HepG2 (cell line): Measurements from ENCODE around the gene SPTB. TPM values are rescaled to one million over a fixed set of nuclear protein-coding genes. Genes with fewer than 3 reads are reported as not detected.

Source experiments
- ATAC-seq: fragments of 200-7000 bp; cut with Tn5 transposase; 3 replicates; pipeline ENCODE4 v1.9.1; 2020; ENCODE audit warnings: mild to moderate bottlenecking, moderate library complexity
- BruUV-seq: library from RNA; stranded (reverse); fragments of 400-500 nt; replicated peaks from 2 replicates; lab custom pipeline; 2021; lab: Mats Ljungman, UMichigan
- CTCF ChIA-PET: fragments of 300-600 bp; formaldehyde crosslinking; extraction: SDS; loops from one replicate; lab custom pipeline; 2021; ENCODE audit warnings: low total read pairs, inconsistent platforms, low intra/inter-chr PET ratio; lab: Yijun Ruan, JAX
- POLR2A ChIA-PET: fragments of 350-600 bp; sonication (Branson Sonifier 250); formaldehyde crosslinking; loops from one replicate; lab custom pipeline; 2020; ENCODE audit warnings: antibody characterized with exemption, inconsistent platforms; lab: Yijun Ruan, JAX
- DNase-seq: peaks from one replicate; pipeline ENCODE4 v3.0.0-alpha.2; 2015; ENCODE audit warnings: low spot score
- FAIRE-seq: peaks from 3 replicates; lab custom pipeline; 2011; peaks lifted over from hg19 to GRCh38; lab: Jason Lieb, UNC
- H2AFZ ChIP-seq: one replicate; pipeline ENCODE4 v1.6.1; 2011; ENCODE audit warnings: low read length, inconsistent platforms
- H3K27ac ChIP-seq: fragments of 300-600 bp; 3 replicates; pipeline ENCODE4 v1.8.0; 2011; ENCODE audit warnings: mixed run types, mild to moderate bottlenecking, mixed read lengths, low read length, inconsistent platforms; ENCODE audit not compliant: insufficient read depth; ENCODE audit errors: extremely low read length
- H3K27me3 ChIP-seq, 2 experiments: fragments of 200-600 bp in 1 of 2; 2 replicates in 1 of 2; 3 replicates in 1 of 2; pipeline versions ENCODE4 v1.6.0 to v1.8.0; 2011; ENCODE audit warnings: low read length in 2 of 2, mild to moderate bottlenecking in 2 of 2, moderate library complexity in 2 of 2, inconsistent platforms in 1 of 2; ENCODE audit not compliant: insufficient read depth in 2 of 2, control insufficient read depth in 1 of 2
- H3K36me3 ChIP-seq, 2 experiments: fragments of 200-600 bp in 1 of 2; replicated peaks in 1 of 2; 2 replicates in 1 of 2; 3 replicates in 1 of 2; pipeline versions ENCODE4 v1.5.1 to v1.8.0; 2011; ENCODE audit warnings: low read length in 2 of 2, inconsistent platforms in 1 of 2; ENCODE audit not compliant: insufficient read depth in 2 of 2, control insufficient read depth in 1 of 2
- H3K4me1 ChIP-seq: 2 replicates; pipeline ENCODE4 v1.5.1; 2012; ENCODE audit warnings: low read length, inconsistent platforms; ENCODE audit not compliant: insufficient read depth
- H3K4me2 ChIP-seq: 2 replicates; pipeline ENCODE4 v1.6.0; 2011; ENCODE audit warnings: low read depth, low read length, inconsistent platforms
- H3K4me3 ChIP-seq, 3 experiments: fragments of 200-600 bp in 1 of 3; sonication (generic), shearing (Covaris generic) in 1 of 3; replicated peaks in 1 of 3; 2 replicates each; pipeline ENCODE4 v1.5.1; 2011 to 2016; ENCODE audit warnings: low read length in 3 of 3, inconsistent platforms in 2 of 3, low read depth in 2 of 3, mild to moderate bottlenecking in 2 of 3, control low read depth in 1 of 3, mixed read lengths in 1 of 3; ENCODE audit not compliant: insufficient read depth in 1 of 3
- H3K79me2 ChIP-seq: one replicate; pipeline ENCODE4 v1.6.1; 2011; ENCODE audit warnings: low read length, inconsistent platforms; ENCODE audit not compliant: insufficient read depth
- H3K9ac ChIP-seq: 2 replicates; pipeline ENCODE4 v1.6.0; 2011; ENCODE audit warnings: mild to moderate bottlenecking, low read depth, low read length, inconsistent platforms; ENCODE audit not compliant: insufficient read depth
- H3K9me3 ChIP-seq: 2 replicates; pipeline ENCODE4 v1.5.1; 2012; ENCODE audit warnings: mild to moderate bottlenecking, low read length
- H4K20me1 ChIP-seq: 2 replicates; pipeline ENCODE4 v1.6.0; 2011; ENCODE audit warnings: inconsistent platforms, mild to moderate bottlenecking, low read length, moderate library complexity; ENCODE audit not compliant: insufficient read depth
- BATF2 ChIP-seq: sonication (generic); formaldehyde crosslinking; IDR thresholded peaks from 2 replicates; pipeline ENCODE4 v1.8.0; 2022; ENCODE audit warnings: mild to moderate bottlenecking, missing genetic modification reagents, moderate library complexity
- FOXC1 ChIP-seq: sonication (generic); formaldehyde crosslinking; IDR thresholded peaks from 2 replicates; pipeline ENCODE4 v1.8.0; 2022; ENCODE audit warnings: mild to moderate bottlenecking, missing genetic modification reagents, borderline replicate concordance
- JUNB ChIP-seq: sonication (generic); formaldehyde crosslinking; IDR thresholded peaks from 2 replicates; pipeline ENCODE4 v1.8.0; 2022; ENCODE audit warnings: missing genetic modification reagents, mild to moderate bottlenecking, borderline replicate concordance
- KDM5B ChIP-seq: sonication (generic); formaldehyde crosslinking; IDR thresholded peaks from 2 replicates; pipeline ENCODE4 v1.4.0; 2020; ENCODE audit warnings: missing genetic modification reagents, mild to moderate bottlenecking, borderline replicate concordance
- MAZ ChIP-seq, 2 experiments: sonication (generic) in 1 of 2; formaldehyde crosslinking in 1 of 2; IDR thresholded peaks; 2 replicates each; pipeline versions ENCODE4 v1.5.0 to v1.6.1; 2012 to 2020; ENCODE audit warnings: low read depth in 2 of 2, mild to moderate bottlenecking in 2 of 2, borderline replicate concordance in 1 of 2, improper control_type of control experiment in 1 of 2, low read length in 1 of 2, missing genetic modification reagents in 1 of 2, moderate library complexity in 1 of 2
- PCBP1 ChIP-seq: fragments of 200-400 bp; formaldehyde crosslinking; IDR thresholded peaks from 2 replicates; pipeline ENCODE4 v1.6.1; 2017; ENCODE audit warnings: mild to moderate bottlenecking, low read depth, low read length, borderline replicate concordance
- POLR2G ChIP-seq: fragments of 200-400 bp; formaldehyde crosslinking; IDR thresholded peaks from 2 replicates; pipeline ENCODE4 v1.6.1; 2018; ENCODE audit warnings: mild to moderate bottlenecking, low read depth, low read length, moderate library complexity
- RXRB ChIP-seq: IDR thresholded peaks from 2 replicates; pipeline ENCODE4 v1.6.1; 2016; ENCODE audit warnings: borderline replicate concordance, missing genetic modification reagents, missing compliant biosample characterization
- SALL1 ChIP-seq: sonication (generic); formaldehyde crosslinking; IDR thresholded peaks from 2 replicates; pipeline ENCODE4 v1.8.0; 2022; ENCODE audit warnings: mild to moderate bottlenecking, missing genetic modification reagents
- SRY ChIP-seq: sonication (generic); formaldehyde crosslinking; IDR thresholded peaks from 2 replicates; pipeline ENCODE4 v1.8.0; 2022; ENCODE audit warnings: mild to moderate bottlenecking, missing genetic modification reagents
- TGIF2 ChIP-seq: IDR thresholded peaks from 2 replicates; pipeline ENCODE4 v1.6.1; 2016; ENCODE audit warnings: control low read depth, missing compliant biosample characterization
- TP53 ChIP-seq: sonication (generic); formaldehyde crosslinking; conservative IDR thresholded peaks from 2 replicates; pipeline ENCODE4 v1.4.0; 2020; ENCODE audit warnings: missing genetic modification reagents
- ZNF674 ChIP-seq: sonication (generic); formaldehyde crosslinking; IDR thresholded peaks from 2 replicates; pipeline ENCODE4 v1.5.0; 2020; ENCODE audit warnings: low read depth, mild to moderate bottlenecking, missing genetic modification reagents
- ZNF704 ChIP-seq: sonication (generic); formaldehyde crosslinking; IDR thresholded peaks from 2 replicates; pipeline ENCODE4 v1.8.1; 2023; ENCODE audit warnings: mild to moderate bottlenecking, inconsistent platforms, moderate library complexity, missing genetic modification reagents, borderline replicate concordance
- WGBS: methylation state at CpG from one replicate; pipeline ENCODE4 v1.1.6; 2017; ENCODE audit warnings: low lambda C conversion rate; 5-methylcytosine and 5-hydroxymethylcytosine counted together
- in situ Hi-C: cut with HindIII; loops from 2 replicates; pipeline ENCODE4 v1.10.0; 2017; ENCODE audit warnings: low pct_unique_long_range_greater_than_20kb; ENCODE audit not compliant: extremely low pct_ligation_motif_present
- intact Hi-C: fragments of 100-400 bp; cut with micrococcal nuclease; formaldehyde crosslinking; loops from one replicate; pipeline ENCODE4 v1.10.0; 2022; ENCODE audit not compliant: unreplicated experiment
- polyA plus RNA-seq, 8 experiments: library from polyadenylated mRNA; depleted of rRNA in 3 of 8; stranded (reverse) in 7 of 8; unstranded in 1 of 8; fragments of >200 nt; fragmentation: Illumina TruSeq in 4 of 8; extraction: Trizol in 4 of 8; gene quantifications; 2 replicates each; pipeline versions ENCODE4 v1.2.1 to v1.2.3, GENCODE V29; 2011 to 2016; ENCODE audit warnings: low read depth in 4 of 8, missing spikeins in 1 of 8, mixed read lengths in 1 of 8; ENCODE audit not compliant: insufficient read depth in 1 of 8
- total RNA-seq, 5 experiments: library from RNA; depleted of rRNA; stranded (reverse); fragments of >200 nt; fragmentation: Illumina TruSeq; extraction: Trizol; gene quantifications; 2 replicates each; pipeline ENCODE4 v1.2.3, GENCODE V29; 2016; ENCODE audit warnings: low read depth in 1 of 5

SPTB gene
- total and polyA plus RNA-seq, 2 of the 13 experiments (the other 11 are each of a cell fraction or from before 2014, with no cell fraction given), result 0.01 to 0.02 TPM

GRCh38 chr14:64875350-64875749 is 4.4 kb downstream of the SPTB start:
- intact Hi-C loops, result no loop called here
- BruUV-seq, result no TSS peak
- ATAC-seq (no peak), FAIRE-seq (no peak), DNase-seq (no peak)
- Histone ChIP-seq H3K27me3 (peaks cover 10 to 62% of the 10 kb centered on the region in 2 experiments), H3K4me3 (no peak overlapping the region), H3K36me3 (no peaks in the 10 kb centered on the region), H3K4me2 (no peak overlapping the region), H3K9ac (no peak overlapping the region), H3K4me1 (peaks cover 7% of the 10 kb centered on the region; the same call in 1 of the 2 replicates), H2AFZ (no peak overlapping the region), H3K27ac (no peak overlapping the region), H3K79me2 (no peaks in the 10 kb centered on the region)
- ChIA-PET POLR2A (no interaction called here), CTCF (no interaction called here)
- in situ Hi-C loops, result loop anchor here (25.0 kb wide), 1 partner anchor 213 kb away; no protein-coding TSS in a partner anchor
- TF ChIP-seq MAZ (IDR thresholded peaks at IDR 0.05; ENCODE audit: borderline replicate concordance, low read depth, low read length) (no peak), MAZ (CRISPR knock-in tag; IDR thresholded peaks at IDR 0.05; ENCODE audit: low read depth) (no peak), TP53 (CRISPR knock-in tag) (no peak), RXRB (CRISPR knock-in tag) (no peak), ZNF704 (no peak), SRY (CRISPR knock-in tag) (no peak), ZNF674 (CRISPR knock-in tag) (no peak), FOXC1 (no peak), POLR2G (no peak), SALL1 (CRISPR knock-in tag) (no peak), JUNB (no peak), PCBP1 (no peak), BATF2 (CRISPR knock-in tag) (no peak), KDM5B (CRISPR knock-in tag) (no peak), TGIF2 (CRISPR knock-in tag) (no peak)
- TF ChIP-seq, all 625 proteins: peak for 0
- Histone ChIP-seq H3K9me3 (no peaks in the 10 kb centered on the region), H4K20me1 (no peaks in the 10 kb centered on the region)
- WGBS, result 0% methylated on average over 4 of the region's 4 CpGs
